ENCODE results near the gene MMP24.
"Not testable (repeated sequence)": the region's sequence is repeated elsewhere in the genome, so short reads cannot be mapped to it uniquely, and the experiment has no call there.

The MMP24 gene

GRCh38 chr20:35226126-35226883, at the start of gene MMP24:
Gene MMP24, plus strand, starts transcription at chr20:35226690. Its CDS starts 49 bp downstream, at chr20:35226739.
- no peak for DNase-seq (ENCODE audit: low read depth)

DNA sequence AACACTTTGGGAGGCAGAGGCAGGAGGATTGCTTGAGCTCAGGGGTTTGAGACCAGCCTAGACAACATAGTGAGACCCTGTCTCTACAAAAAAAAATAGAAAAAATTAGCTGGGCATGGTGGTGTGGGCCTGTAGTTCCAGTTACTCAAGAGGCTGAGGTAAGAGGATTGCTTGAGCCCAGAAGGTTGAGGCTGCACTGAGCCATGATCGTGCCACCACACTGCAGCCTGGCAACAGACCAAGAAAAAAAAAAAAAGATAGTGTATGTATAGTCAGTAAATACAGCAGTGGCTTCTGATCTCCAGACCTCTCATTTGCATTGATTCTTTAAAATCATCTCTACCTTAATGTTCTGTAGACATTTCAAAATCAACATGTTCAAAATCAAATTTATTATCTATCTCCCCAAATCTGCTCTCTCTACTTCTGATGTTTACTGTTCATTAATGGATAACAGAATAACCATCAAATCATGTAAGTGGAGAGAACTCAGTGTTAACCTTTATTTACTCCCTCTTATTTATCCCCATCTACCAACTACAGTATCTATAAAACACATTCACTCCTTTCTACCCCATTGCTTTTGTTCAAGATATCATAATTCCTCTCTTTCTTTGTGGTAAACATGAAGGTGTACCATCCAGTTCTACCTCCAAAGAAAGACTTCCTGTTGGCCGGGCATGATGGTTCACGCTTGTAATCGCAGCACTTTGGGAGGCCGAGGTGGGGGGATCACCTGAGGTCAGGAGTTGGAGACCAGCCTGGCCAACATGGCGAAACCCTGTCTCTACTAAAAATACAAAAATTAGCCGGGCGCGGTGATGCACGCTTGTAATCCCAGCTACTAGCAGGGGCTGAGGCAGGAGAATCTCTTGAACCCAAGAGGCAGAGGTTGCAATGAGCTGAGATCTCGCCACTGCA, 46.9 kb upstream of the MMP24 start:
- no peak for DNase-seq (ENCODE audit: low read depth)

- DNase-seq (ENCODE audit: low read depth) = no peak
Measured at GRCh38 chr20:35180266-35180665, 46.2 kb upstream of the MMP24 start.

GRCh38 chr20:35181731-35182130, 44.8 kb upstream of the MMP24 start:
- DNase-seq (ENCODE audit: low read depth) = no peak

- not testable (repeated sequence) for DNase-seq (ENCODE audit: low read depth)
Measured at GRCh38 chr20:35186691-35187289, 39.7 kb upstream of the MMP24 start.

GRCh38 chr20:35187584-35188190, 38.8 kb upstream of the MMP24 start:
- DNase-seq (ENCODE audit: low read depth) = no peak

- not testable (repeated sequence) for DNase-seq (ENCODE audit: low read depth)
Measured at GRCh38 chr20:35189223-35189622, 37.3 kb upstream of the MMP24 start.

- no peak for DNase-seq (ENCODE audit: low read depth)
Measured at GRCh38 chr20:35190556-35190955, 35.9 kb upstream of the MMP24 start.

- DNase-seq (ENCODE audit: low read depth) = no peak
Measured at GRCh38 chr20:35191419-35192117, 34.9 kb upstream of the MMP24 start.

DNA sequence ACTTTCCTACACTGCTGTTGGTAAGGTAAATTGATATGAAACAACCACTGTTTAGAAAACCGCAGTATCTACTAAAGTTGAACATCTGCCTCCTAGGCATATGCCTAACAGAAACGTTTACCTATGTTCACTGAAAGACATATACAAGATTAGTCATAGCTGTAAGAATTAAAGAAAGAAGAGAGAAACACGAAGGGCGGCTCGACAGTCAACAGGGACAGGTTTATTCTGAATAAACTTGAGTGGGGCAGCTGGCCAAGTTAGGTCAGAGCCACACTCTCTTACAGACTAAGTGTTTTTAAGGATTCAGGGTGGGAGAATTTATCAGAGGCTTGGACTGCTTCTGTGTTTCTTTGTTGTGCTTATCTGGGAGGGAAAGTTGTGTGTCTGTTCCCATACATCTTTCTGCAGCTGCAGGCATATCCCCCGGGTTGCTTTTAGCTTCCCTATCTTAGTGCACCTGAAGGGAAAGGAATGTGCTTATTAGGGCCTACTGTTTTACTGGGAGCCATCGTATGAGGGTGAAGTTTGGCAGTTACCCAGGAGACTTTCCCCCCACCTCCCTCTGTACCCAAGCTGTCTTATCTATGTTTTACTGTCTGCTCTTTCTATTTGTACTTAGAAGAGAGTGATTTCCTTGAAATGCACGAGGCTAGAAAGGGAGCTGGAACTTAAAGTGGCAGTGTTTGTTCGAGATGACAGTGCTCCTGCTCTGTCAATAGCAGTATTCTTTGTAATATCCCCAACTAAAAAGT, 34.2 kb upstream of the MMP24 start:
- DNase-seq (ENCODE audit: low read depth) = no peak

GRCh38 chr20:35193031-35193791, 33.3 kb upstream of the MMP24 start:
- not testable (repeated sequence) for DNase-seq (ENCODE audit: low read depth)

- DNase-seq (ENCODE audit: low read depth) = no peak
Measured at GRCh38 chr20:35196313-35196712, 30.2 kb upstream of the MMP24 start.

- DNase-seq (ENCODE audit: low read depth) = peak; percentile 71
Measured at GRCh38 chr20:35199740-35200139, 26.8 kb upstream of the MMP24 start.

DNA sequence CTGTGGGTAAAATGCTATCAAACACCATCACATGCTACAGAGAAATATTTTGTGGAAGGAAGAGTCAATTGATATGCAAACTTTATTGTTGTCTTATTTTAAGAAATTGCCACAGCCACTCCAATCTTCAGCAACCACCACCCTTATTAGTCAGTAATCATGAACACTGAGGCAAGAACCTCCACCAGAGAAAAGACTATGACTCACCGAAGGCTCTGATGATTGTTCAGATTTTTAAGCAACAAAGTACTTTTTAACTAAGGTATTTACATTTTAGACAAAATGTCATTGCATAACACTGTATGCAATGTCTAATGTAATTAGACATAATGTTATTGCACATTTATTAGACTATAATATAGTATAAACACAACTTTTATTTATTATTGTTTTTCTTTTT, 26.2 kb upstream of the MMP24 start:
- peak; percentile 68 for DNase-seq (ENCODE audit: low read depth)

DNA sequence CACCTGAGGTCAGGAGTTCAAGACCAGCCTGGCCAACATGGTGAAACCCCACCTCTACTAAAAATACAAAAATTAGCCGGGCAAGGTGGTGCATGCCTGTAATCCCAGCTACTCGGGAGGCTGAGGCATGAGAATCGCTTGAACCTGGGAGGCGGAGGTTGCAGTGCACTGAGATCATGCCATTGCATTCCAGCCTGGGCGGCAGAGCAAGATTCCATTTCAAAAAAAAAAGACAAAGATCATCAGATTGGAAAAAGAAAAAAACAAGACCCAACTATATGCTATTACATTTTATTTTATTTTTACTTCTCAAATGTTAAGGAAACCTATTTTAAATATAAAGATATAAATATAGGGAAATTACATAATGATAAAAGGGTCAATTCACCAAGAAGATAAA, 25.0 kb upstream of the MMP24 start:
- not testable (repeated sequence) for DNase-seq (ENCODE audit: low read depth)

GRCh38 chr20:35206802-35207201, 19.7 kb upstream of the MMP24 start:
- no peak for DNase-seq (ENCODE audit: low read depth)

- DNase-seq (ENCODE audit: low read depth) = peak; percentile 67
Measured at GRCh38 chr20:35207950-35208611, 18.4 kb upstream of the MMP24 start.

- DNase-seq (ENCODE audit: low read depth) = no peak
Measured at GRCh38 chr20:35215066-35215956, 11.2 kb upstream of the MMP24 start.

Measured in stromal cell of bone marrow (primary cell).